Mucosa of rectum (tissue), 2 donors: ENCODE results near the gene SRSF5.
A peak's percentile ranks its signal among the peaks of the same experiment; 100 is the strongest.

Source experiments
- H3K27ac ChIP-seq, 2 donors: one replicate each; pipeline ENCODE4 v1.7.0; 2013; ENCODE audit warnings: inconsistent platforms in 2 of 2, low read depth in 2 of 2, low read length in 2 of 2
- H3K27me3 ChIP-seq, 2 donors: one replicate each; pipeline ENCODE4 v1.7.0; 2013; ENCODE audit warnings: low read length in 2 of 2; ENCODE audit not compliant: control insufficient read depth in 2 of 2, insufficient read depth in 2 of 2
- H3K36me3 ChIP-seq, 2 donors: one replicate each; pipeline ENCODE4 v1.7.0; 2013; ENCODE audit warnings: low read length in 2 of 2; ENCODE audit not compliant: control insufficient read depth in 2 of 2, insufficient read depth in 2 of 2
- H3K4me1 ChIP-seq, 2 donors: one replicate each; pipeline ENCODE4 v1.7.0; 2013; ENCODE audit warnings: low read length in 2 of 2, mild to moderate bottlenecking in 1 of 2; ENCODE audit not compliant: control insufficient read depth in 2 of 2, insufficient read depth in 2 of 2
- H3K4me3 ChIP-seq, 2 donors: one replicate each; pipeline ENCODE4 v1.7.0; 2013; ENCODE audit warnings: low read length in 2 of 2
- H3K9ac ChIP-seq, 2 donors: one replicate each; pipeline ENCODE4 v1.7.0; 2013; ENCODE audit warnings: low read length in 2 of 2, low read depth in 1 of 2, mild to moderate bottlenecking in 1 of 2
- H3K9me3 ChIP-seq, 2 donors: one replicate each; pipeline ENCODE4 v1.7.0; 2013; ENCODE audit warnings: low read length in 2 of 2; ENCODE audit not compliant: control insufficient read depth in 2 of 2
- donor health status: healthy.
- donor health status: Normal muscosa, but diverticular disease.

SRSF5 gene

GRCh38 chr14:69780952-69781351, 14.0 kb downstream of the SRSF5 start:
- Histone ChIP-seq H3K9ac (no peak overlapping the region), H3K27ac (no peak overlapping the region), H3K36me3 (peaks cover 40 to 42% of the 10 kb centered on the region in 2 donors), H3K4me1 (no peaks in the 10 kb centered on the region), H3K27me3 (no peaks in the 10 kb centered on the region), H3K4me3 (no peak overlapping the region), H3K9me3 (no peaks in the 10 kb centered on the region)

DNA sequence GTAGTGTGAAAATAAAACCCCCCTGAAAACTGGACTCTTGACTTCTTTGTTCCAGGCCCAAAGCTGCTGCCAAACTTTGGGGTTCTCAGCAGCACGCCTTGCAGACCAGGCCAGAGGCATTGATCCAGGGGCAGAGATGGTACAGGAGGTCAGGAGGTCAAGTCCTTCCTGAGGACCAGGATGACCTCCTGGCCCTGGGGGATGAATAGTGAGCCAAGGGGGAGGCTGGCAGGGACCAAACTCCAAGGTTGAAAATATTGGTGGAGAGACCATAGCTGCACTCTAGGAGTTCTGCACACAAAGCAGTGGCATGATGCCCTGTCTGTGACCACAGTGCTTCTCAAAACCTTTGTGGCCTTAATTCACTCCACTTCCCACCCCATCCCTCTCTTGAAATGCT, 18.0 kb downstream of the SRSF5 start:
- Histone ChIP-seq H3K27me3 (no peaks in the 10 kb centered on the region), H3K4me1 (no peaks in the 10 kb centered on the region), H3K4me3 (no peak overlapping the region), H3K9me3 (no peaks in the 10 kb centered on the region), H3K36me3 (peaks cover 10 to 13% of the 10 kb centered on the region in 2 donors), H3K27ac (no peak overlapping the region), H3K9ac (no peak overlapping the region)

DNA sequence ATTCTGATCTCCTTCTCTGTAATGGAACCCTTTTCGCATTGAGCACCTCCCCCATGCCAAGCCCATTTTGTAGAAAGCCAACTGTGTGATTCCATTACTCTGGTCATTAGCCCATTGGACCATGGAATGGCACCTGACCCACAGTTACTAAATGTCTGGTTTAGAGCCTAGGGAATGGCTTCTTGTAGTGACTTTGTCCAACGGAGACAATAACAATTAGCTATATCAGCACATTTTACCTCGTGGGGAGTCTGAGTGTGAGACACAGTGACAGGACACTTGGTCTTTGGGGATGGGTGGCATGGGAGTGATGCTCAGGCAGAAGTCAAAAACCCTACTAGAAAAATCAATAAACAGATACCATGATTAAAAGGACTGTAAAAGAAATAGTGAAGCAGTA, 19.7 kb downstream of the SRSF5 start:
- Histone ChIP-seq H3K36me3 (peaks cover 3 to 5% of the 10 kb centered on the region in 2 donors), H3K27me3 (no peaks in the 10 kb centered on the region), H3K9me3 (no peaks in the 10 kb centered on the region), H3K9ac (no peak overlapping the region), H3K4me3 (no peak overlapping the region), H3K27ac (no peak overlapping the region), H3K4me1 (no peaks in the 10 kb centered on the region)

- Histone ChIP-seq H3K4me1 (no peaks in the 10 kb centered on the region), H3K9me3 (no peaks in the 10 kb centered on the region), H3K27me3 (no peaks in the 10 kb centered on the region), H3K27ac (no peak overlapping the region), H3K4me3 (no peak overlapping the region), H3K9ac (no peak overlapping the region), H3K36me3 (peaks cover 3 to 5% of the 10 kb centered on the region in 2 donors)
Observed at GRCh38 chr14:69789118-69789640, 22.2 kb downstream of the SRSF5 start.

DNA sequence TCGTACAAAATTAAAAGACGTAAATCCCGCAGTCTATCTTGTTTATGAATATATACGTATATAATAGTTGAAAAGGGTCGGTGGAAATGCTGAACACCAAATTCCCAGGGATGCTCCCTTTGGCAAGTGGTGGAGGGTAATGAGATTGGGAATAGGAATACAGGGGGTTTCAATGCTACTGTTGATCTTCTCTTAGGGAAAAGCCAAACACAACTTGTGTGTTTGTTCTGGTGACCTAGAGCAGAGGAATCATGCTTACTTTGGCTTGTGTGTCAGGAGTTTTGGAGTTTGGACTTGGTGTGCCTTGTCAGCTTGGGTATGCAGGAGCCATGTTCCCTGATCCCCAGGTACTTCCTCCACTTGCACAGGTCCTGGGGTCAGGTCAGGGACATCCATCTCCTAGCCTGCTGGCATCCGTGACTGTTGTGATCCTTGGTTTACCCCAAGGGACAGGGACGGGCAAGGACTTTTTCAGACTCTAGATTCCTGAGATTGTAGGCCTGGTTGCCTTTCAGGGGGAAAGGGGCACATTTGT, 26.0 kb downstream of the SRSF5 start:
- H3K27ac ChIP-seq = no peak overlapping the region
- no peak overlapping the region for H3K9ac ChIP-seq
- no peak overlapping the region for H3K4me3 ChIP-seq
- H3K9me3 ChIP-seq = no peaks in the 10 kb centered on the region
- no peaks in the 10 kb centered on the region for H3K27me3 ChIP-seq
- H3K36me3 ChIP-seq = no peaks in the 10 kb centered on the region
- peaks cover 5 to 9% of the 10 kb centered on the region in 2 donors for H3K4me1 ChIP-seq

GRCh38 chr14:69794791-69795190, 27.8 kb downstream of the SRSF5 start:
- Histone ChIP-seq H3K27ac (no peak overlapping the region), H3K4me3 (no peak overlapping the region), H3K9me3 (no peaks in the 10 kb centered on the region), H3K36me3 (no peaks in the 10 kb centered on the region), H3K9ac (no peak overlapping the region), H3K27me3 (no peaks in the 10 kb centered on the region), H3K4me1 (peaks cover 5 to 9% of the 10 kb centered on the region in 2 donors)

- H3K27me3 ChIP-seq = no peaks in the 10 kb centered on the region
- H3K4me3 ChIP-seq = no peak overlapping the region
- H3K9me3 ChIP-seq = no peaks in the 10 kb centered on the region
- no peaks in the 10 kb centered on the region for H3K36me3 ChIP-seq
- peaks cover 5 to 9% of the 10 kb centered on the region in 2 donors for H3K4me1 ChIP-seq
- no peak overlapping the region for H3K27ac ChIP-seq
- H3K9ac ChIP-seq = no peak overlapping the region
Observed at GRCh38 chr14:69795691-69796090, 28.7 kb downstream of the SRSF5 start.

DNA sequence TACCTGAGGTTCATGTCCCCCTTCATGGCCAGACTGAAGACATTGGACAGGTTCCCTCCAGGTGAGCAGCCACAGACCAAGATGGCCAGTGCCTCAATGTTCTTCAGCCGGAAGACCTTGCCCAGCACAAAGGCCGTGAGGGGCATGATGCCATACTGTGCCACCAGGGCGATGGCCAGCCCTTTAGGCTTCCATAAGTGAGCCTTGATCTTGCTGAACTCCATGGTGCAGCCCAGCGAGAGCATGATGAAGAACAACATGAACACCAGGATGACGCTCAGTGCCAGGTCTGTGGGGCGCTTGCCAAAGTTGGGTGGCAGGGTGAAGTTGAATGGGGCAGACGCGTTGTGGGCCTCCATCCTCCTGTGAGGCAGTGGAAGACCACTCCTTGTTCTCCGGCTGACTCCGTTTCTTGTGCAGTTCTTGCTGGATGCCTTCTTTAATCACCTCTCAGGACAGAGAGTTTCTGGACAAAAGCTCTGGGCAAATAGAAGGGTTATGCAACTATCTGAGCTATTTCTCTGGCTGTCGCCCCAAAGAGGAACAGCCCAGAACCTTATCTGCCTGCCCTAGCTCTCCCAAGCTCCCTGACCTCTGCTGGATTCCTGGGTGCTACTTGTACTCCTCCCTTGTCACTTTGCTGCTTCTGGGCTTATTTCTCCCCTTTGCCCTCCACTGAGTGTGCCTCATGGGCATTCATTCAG, 30.0 kb downstream of the SRSF5 start, which contains the start of gene SLC10A1:
Gene SLC10A1 (minus strand): TSS at position 445 of the 704 bp plus-strand sequence. CDS start 86 bp downstream, at position 359.
- no peaks in the 10 kb centered on the region for H3K27me3 ChIP-seq
- H3K9me3 ChIP-seq = no peaks in the 10 kb centered on the region
- H3K4me1 ChIP-seq = peaks cover 5 to 9% of the 10 kb centered on the region in 2 donors
- no peak within 1 kb of the TSS for H3K9ac ChIP-seq
- H3K4me3 ChIP-seq = no peak within 1 kb of the TSS
- H3K36me3 ChIP-seq = no peaks in the 10 kb centered on the region
- peak within 1 kb of the TSS; percentile 59 to 64 for H3K27ac ChIP-seq

GRCh38 chr14:69797573-69798338, 30.8 kb downstream of the SRSF5 start:
- Histone ChIP-seq H3K36me3 (no peaks in the 10 kb centered on the region), H3K27me3 (no peaks in the 10 kb centered on the region), H3K4me3 (no peak overlapping the region), H3K4me1 (peaks cover 5 to 9% of the 10 kb centered on the region in 2 donors), H3K27ac (peak overlapping the region; percentile 59 to 64), H3K9ac (no peak overlapping the region), H3K9me3 (no peaks in the 10 kb centered on the region)

DNA sequence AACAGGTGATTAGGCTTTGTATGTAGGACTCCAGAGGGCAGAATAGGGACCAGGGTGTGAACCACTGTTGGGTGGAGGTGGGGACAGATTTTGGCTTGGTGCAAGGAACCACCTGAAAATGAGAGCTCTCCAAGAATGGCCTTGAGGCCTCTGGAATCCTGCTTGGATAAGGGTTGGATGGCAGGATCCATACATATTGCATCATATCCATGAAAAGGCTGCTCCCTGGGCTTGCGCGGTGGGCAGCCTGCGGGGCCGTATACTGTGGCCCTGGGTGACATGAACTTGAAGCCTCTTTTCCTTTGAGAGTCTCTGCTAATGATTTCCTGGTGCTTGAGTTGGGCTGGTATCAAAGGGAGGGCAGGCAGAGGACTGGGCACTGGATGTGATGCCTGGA, 31.4 kb downstream of the SRSF5 start:
- H3K4me1 ChIP-seq = peaks cover 5 to 9% of the 10 kb centered on the region in 2 donors
- H3K9ac ChIP-seq = no peak overlapping the region
- no peak overlapping the region for H3K27ac ChIP-seq
- no peaks in the 10 kb centered on the region for H3K36me3 ChIP-seq
- H3K9me3 ChIP-seq = no peaks in the 10 kb centered on the region
- no peaks in the 10 kb centered on the region for H3K27me3 ChIP-seq
- H3K4me3 ChIP-seq = no peak overlapping the region
